H9 (cell line): ENCODE data around the gene ERCC6L2. TPM values are rescaled to one million over a fixed set of nuclear protein-coding genes. Genes with fewer than 3 reads are reported as not detected.

Experiments
- DNase-seq: peaks from one replicate; pipeline ENCODE4 v3.0.0-alpha.2; 2017
- H2AFZ ChIP-seq: one replicate; pipeline ENCODE4 v1.6.1; 2013; ENCODE audit warnings: mild to moderate bottlenecking, low read length, control low read depth, moderate library complexity
- H2AK5ac ChIP-seq: 2 replicates; pipeline ENCODE4 v1.6.1; 2013; ENCODE audit warnings: low read length, control low read depth, mixed read lengths; ENCODE audit not compliant: insufficient read length
- H2BK120ac ChIP-seq: one replicate; pipeline ENCODE4 v1.6.1; 2013; ENCODE audit warnings: low read depth, mild to moderate bottlenecking, low read length, control low read depth, inconsistent platforms; ENCODE audit not compliant: poor library complexity, severe bottlenecking
- H2BK12ac ChIP-seq: 2 replicates; pipeline ENCODE4 v1.6.1; 2013; ENCODE audit warnings: low read length, control low read depth, mixed read lengths, low read depth; ENCODE audit not compliant: insufficient read length
- H2BK15ac ChIP-seq: 2 replicates; pipeline ENCODE4 v1.6.1; 2013; ENCODE audit warnings: low read depth, low read length, control low read depth
- H2BK20ac ChIP-seq: one replicate; pipeline ENCODE4 v1.6.1; 2013; ENCODE audit warnings: low read depth, mild to moderate bottlenecking, low read length, control low read depth, inconsistent platforms; ENCODE audit not compliant: poor library complexity, severe bottlenecking
- H2BK5ac ChIP-seq: 2 replicates; pipeline ENCODE4 v1.6.1; 2013; ENCODE audit warnings: low read length, control low read depth, mixed read lengths; ENCODE audit not compliant: insufficient read length
- H3K14ac ChIP-seq: 2 replicates; pipeline ENCODE4 v1.6.1; 2013; ENCODE audit warnings: low read length, control low read depth; ENCODE audit not compliant: insufficient read depth
- H3K18ac ChIP-seq: 2 replicates; pipeline ENCODE4 v1.6.1; 2013; ENCODE audit warnings: low read depth, mild to moderate bottlenecking, mixed read lengths, low read length, control low read depth; ENCODE audit not compliant: insufficient read length
- H3K23ac ChIP-seq: 2 replicates; pipeline ENCODE4 v1.6.1; 2013; ENCODE audit warnings: low read length, control low read depth, mixed read lengths, low read depth; ENCODE audit not compliant: insufficient read length
- H3K23me2 ChIP-seq: 2 replicates; pipeline ENCODE4 v1.6.1; 2013; ENCODE audit warnings: low read depth, mild to moderate bottlenecking, mixed read lengths, low read length, control low read depth; ENCODE audit not compliant: insufficient read length, poor library complexity, severe bottlenecking
- H3K27ac ChIP-seq: 2 replicates; pipeline ENCODE4 v1.5.1; 2013; ENCODE audit warnings: low read length, control low read depth, mixed read lengths, low read depth; ENCODE audit not compliant: insufficient read length
- H3K27me3 ChIP-seq: 2 replicates; pipeline ENCODE4 v1.6.1; 2013; ENCODE audit warnings: low read length, control low read depth, inconsistent platforms; ENCODE audit not compliant: insufficient read depth
- H3K4ac ChIP-seq: 2 replicates; pipeline ENCODE4 v1.6.1; 2013; ENCODE audit warnings: low read depth, mild to moderate bottlenecking, control low read depth, inconsistent platforms, low read length, moderate library complexity
- H3K4me1 ChIP-seq: 2 replicates; pipeline ENCODE4 v1.6.1; 2013; ENCODE audit warnings: low read length, control low read depth, inconsistent platforms; ENCODE audit not compliant: insufficient read depth
- H3K4me2 ChIP-seq: 2 replicates; pipeline ENCODE4 v1.6.1; 2013; ENCODE audit warnings: low read length, control low read depth, mixed read lengths; ENCODE audit not compliant: insufficient read length, insufficient read depth
- H3K56ac ChIP-seq: 2 replicates; pipeline ENCODE4 v1.6.1; 2013; ENCODE audit warnings: low read depth, mild to moderate bottlenecking, mixed read lengths, low read length, control low read depth; ENCODE audit not compliant: insufficient read length
- H3K79me1 ChIP-seq: 2 replicates; pipeline ENCODE4 v1.6.1; 2013; ENCODE audit warnings: low read depth, mild to moderate bottlenecking, moderate library complexity, low read length, control low read depth, inconsistent platforms; ENCODE audit not compliant: insufficient read depth, poor library complexity, severe bottlenecking
- H3K79me2 ChIP-seq: 2 replicates; pipeline ENCODE4 v1.6.1; 2013; ENCODE audit warnings: low read length, control low read depth, inconsistent platforms; ENCODE audit not compliant: insufficient read depth
- H3K9ac ChIP-seq: 2 replicates; pipeline ENCODE4 v1.6.1; 2013; ENCODE audit warnings: low read length, control low read depth, mixed read lengths; ENCODE audit not compliant: insufficient read length; ENCODE audit errors: extremely low read depth
- H3K9me3 ChIP-seq: one replicate; pipeline ENCODE4 v1.6.1; 2013; ENCODE audit warnings: low read depth, low read length, inconsistent platforms; ENCODE audit not compliant: control insufficient read depth
- H3T11ph ChIP-seq: one replicate; pipeline ENCODE4 v1.6.1; 2013; ENCODE audit warnings: mild to moderate bottlenecking, low read length, control low read depth, inconsistent platforms
- H4K20me1 ChIP-seq: one replicate; pipeline ENCODE4 v1.6.1; 2013; ENCODE audit not compliant: control insufficient read depth, insufficient read length, insufficient read depth
- H4K5ac ChIP-seq: 2 replicates; pipeline ENCODE4 v1.6.1; 2013; ENCODE audit warnings: low read depth, mild to moderate bottlenecking, mixed read lengths, low read length, control low read depth; ENCODE audit not compliant: insufficient read length
- H4K8ac ChIP-seq: replicated peaks from 2 replicates; pipeline ENCODE4 v1.6.1; 2013; ENCODE audit warnings: low read length, control low read depth, mixed read lengths, low read depth; ENCODE audit not compliant: insufficient read length
- H4K91ac ChIP-seq: 2 replicates; pipeline ENCODE4 v1.6.1; 2013; ENCODE audit warnings: low read depth, mild to moderate bottlenecking, moderate library complexity, mixed read lengths, low read length, control low read depth; ENCODE audit not compliant: insufficient read length
- H3K27ac Mint-ChIP-seq, 3 experiments: 2 replicates in 2 of 3; 3 replicates in 1 of 3; pipeline ENCODE4 v1.8.0; 2020 to 2021; ENCODE audit warnings: mixed read lengths in 3 of 3, mild to moderate bottlenecking in 1 of 3, moderate library complexity in 1 of 3
- H3K27me3 Mint-ChIP-seq: 2 replicates; pipeline ENCODE4 v1.8.0; 2021; ENCODE audit warnings: low read depth, mild to moderate bottlenecking, moderate library complexity, mixed read lengths
- H3K36me3 Mint-ChIP-seq, 3 experiments: 2 replicates in 2 of 3; 3 replicates in 1 of 3; pipeline ENCODE4 v1.8.0; 2020 to 2021; ENCODE audit warnings: low read depth in 3 of 3, mixed read lengths in 3 of 3; ENCODE audit not compliant: insufficient read depth in 1 of 3
- H3K4me1 Mint-ChIP-seq, 2 experiments: 2 replicates each; pipeline ENCODE4 v1.8.0; 2020; ENCODE audit warnings: mixed read lengths in 2 of 2
- H3K4me3 Mint-ChIP-seq, 2 experiments: 2 replicates in 1 of 2; 3 replicates in 1 of 2; pipeline ENCODE4 v1.8.0; 2020 to 2021; ENCODE audit warnings: mild to moderate bottlenecking in 2 of 2, mixed read lengths in 2 of 2, moderate library complexity in 1 of 2
- H3K9me3 Mint-ChIP-seq, 2 experiments: 2 replicates in 1 of 2; 3 replicates in 1 of 2; pipeline ENCODE4 v1.8.0; 2020; ENCODE audit warnings: mild to moderate bottlenecking in 2 of 2, mixed read lengths in 2 of 2, moderate library complexity in 1 of 2
- WGBS: extraction: QIAGEN DNeasy Blood & Tissue Kit; methylation state at CpG from one replicate; pipeline ENCODE4 v1.1.7; 2013; ENCODE audit warnings: missing lambda C conversion rate, low lambda C conversion rate, mixed read lengths; ENCODE audit not compliant: insufficient read length; ENCODE audit errors: extremely low coverage; 5-methylcytosine and 5-hydroxymethylcytosine counted together
- total RNA-seq: library from RNA; stranded (reverse); gene quantifications from 2 replicates; pipeline ENCODE4 v1.2.1, GENCODE V29; 2021
- TF ChIP-seq, protein P1 (sequence below): fragments of 200-600 bp; sonication (generic); conservative IDR thresholded peaks from 3 replicates; pipeline ENCODE4 v1.8.0; 2021; ENCODE audit warnings: antibody characterized with exemption, mild to moderate bottlenecking

The ERCC6L2 gene
- total RNA-seq, 1 experiment from 2014 or later = 57.7 TPM

DNA sequence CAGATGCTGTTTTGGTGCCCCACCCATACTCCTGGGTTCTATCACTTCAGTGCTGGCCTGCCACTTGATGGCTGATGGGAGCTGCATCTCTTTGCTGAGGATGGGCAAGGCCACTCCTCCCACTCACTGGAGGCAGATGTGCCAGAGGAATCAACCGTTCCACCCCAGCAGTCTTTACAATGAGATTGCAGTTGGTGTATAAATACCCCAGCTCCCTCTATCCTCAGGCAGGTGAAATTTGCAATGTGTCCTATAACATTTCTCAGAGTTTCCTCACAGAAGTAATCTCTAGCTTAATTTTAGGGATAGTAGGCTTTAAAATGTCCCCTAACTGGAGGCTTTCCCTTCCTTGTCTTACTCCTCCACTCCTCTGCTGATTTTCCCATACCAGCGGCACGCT lies 36.5 kb upstream of the ERCC6L2 start:
- Histone ChIP-seq H2AK5ac (no peak overlapping the region), H4K5ac (no peak overlapping the region), H2AFZ (no peak overlapping the region), H2BK12ac (no peak overlapping the region), H3K56ac (no peak overlapping the region), H3K4me1 (no peaks in the 10 kb centered on the region), H3K18ac (no peak overlapping the region), H4K91ac (no peak overlapping the region), H3K23me2 (no peaks in the 10 kb centered on the region), H4K20me1 (no peaks in the 10 kb centered on the region), H3K9me3 (no peaks in the 10 kb centered on the region), H3K27ac (no peak overlapping the region), H3K4me2 (no peak overlapping the region), H3K9ac (no peak overlapping the region), H2BK5ac (no peak overlapping the region), H3K4ac (no peak overlapping the region), H4K8ac (no peak overlapping the region), H2BK120ac (no peak overlapping the region), H3T11ph (no peak overlapping the region), H3K27me3 (no peaks in the 10 kb centered on the region), H3K14ac (no peak overlapping the region), H3K79me1 (no peaks in the 10 kb centered on the region), H3K23ac (no peak overlapping the region), H2BK20ac (no peak overlapping the region), H3K79me2 (no peaks in the 10 kb centered on the region), H2BK15ac (no peak overlapping the region)
- TF ChIP-seq, protein P1, sequence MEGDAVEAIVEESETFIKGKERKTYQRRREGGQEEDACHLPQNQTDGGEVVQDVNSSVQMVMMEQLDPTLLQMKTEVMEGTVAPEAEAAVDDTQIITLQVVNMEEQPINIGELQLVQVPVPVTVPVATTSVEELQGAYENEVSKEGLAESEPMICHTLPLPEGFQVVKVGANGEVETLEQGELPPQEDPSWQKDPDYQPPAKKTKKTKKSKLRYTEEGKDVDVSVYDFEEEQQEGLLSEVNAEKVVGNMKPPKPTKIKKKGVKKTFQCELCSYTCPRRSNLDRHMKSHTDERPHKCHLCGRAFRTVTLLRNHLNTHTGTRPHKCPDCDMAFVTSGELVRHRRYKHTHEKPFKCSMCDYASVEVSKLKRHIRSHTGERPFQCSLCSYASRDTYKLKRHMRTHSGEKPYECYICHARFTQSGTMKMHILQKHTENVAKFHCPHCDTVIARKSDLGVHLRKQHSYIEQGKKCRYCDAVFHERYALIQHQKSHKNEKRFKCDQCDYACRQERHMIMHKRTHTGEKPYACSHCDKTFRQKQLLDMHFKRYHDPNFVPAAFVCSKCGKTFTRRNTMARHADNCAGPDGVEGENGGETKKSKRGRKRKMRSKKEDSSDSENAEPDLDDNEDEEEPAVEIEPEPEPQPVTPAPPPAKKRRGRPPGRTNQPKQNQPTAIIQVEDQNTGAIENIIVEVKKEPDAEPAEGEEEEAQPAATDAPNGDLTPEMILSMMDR = no peak
- H3K36me3 Mint-ChIP-seq = no peaks in the 10 kb centered on the region; a peak in 1 of 7 replicates
- H3K27ac Mint-ChIP-seq = no peak overlapping the region
- H3K4me3 Mint-ChIP-seq = no peak overlapping the region
- no peaks in the 10 kb centered on the region for H3K9me3 Mint-ChIP-seq
- no CpG with 5 or more reads among the region's 3 CpGs for WGBS
- H3K4me1 Mint-ChIP-seq = no peaks in the 10 kb centered on the region; a peak in 1 of 4 replicates
- peaks cover 2% of the 10 kb centered on the region; the same call in 1 of the 2 replicates for H3K27me3 Mint-ChIP-seq
- no peak for DNase-seq
